Effector CD8-positive, alpha-beta T cell (primary cell): Measurements from ENCODE around the gene OXGR1.
A peak's percentile ranks its signal among the peaks of the same experiment; 100 is the strongest.
"Not testable (repeated sequence)": the region's sequence is repeated elsewhere in the genome, so short reads cannot be mapped to it uniquely, and the experiment has no call there.

Experiments used
- DNase-seq: peaks from one replicate; lab custom pipeline; 2025; lab: John Stamatoyannopoulos, UW
- total RNA-seq, 4 experiments: gene quantifications; one replicate each; lab custom pipeline; 2026; lab: John Stamatoyannopoulos, UW

The OXGR1 gene
- 0 reads per million in 4 experiments for total RNA-seq

DNA sequence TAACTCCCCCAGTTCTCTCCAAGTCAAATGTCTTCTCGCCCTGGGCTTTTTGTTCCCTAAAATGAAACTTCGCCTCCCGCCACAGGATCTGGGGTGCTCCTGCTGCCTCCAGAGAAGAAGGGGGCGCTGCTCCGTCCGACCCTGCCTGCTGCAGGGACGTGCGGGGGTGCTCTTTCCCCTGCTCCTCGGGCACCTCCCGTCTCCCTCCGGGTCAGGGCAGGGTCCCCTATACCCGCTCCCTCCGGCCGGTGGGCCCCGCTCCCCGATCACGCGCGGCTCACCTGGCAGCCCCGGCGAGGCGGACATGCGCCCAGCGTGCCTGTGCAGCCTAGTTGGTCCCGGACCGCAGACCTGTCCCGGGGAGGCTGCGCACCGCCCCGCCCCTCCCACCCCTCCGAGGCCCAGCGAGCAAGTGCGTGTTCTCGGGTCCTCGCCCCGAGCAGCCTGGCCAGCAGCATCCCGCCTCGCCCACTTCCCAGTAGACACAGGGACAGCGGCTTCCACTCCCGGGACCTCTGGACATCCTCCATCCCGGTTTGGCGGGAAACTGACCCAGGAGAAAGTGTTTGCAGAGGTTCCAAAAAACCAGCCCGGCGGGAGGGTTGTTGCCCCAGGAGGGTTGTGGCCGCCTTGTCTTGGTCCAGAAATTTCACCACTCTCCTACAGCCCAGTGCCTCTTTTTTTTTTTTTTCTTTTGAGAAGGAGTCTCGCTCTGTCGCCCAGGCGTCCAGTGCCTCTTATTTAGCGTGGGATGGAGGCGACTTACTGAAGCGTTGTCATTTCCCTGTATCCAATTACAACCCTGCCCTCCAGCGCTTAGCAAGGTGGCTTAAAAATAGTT is at the start of gene OXGR1:
Gene OXGR1 (minus strand): TSS at position 460 of the 841 bp plus-strand sequence. CDS start 6,717 bp downstream, outside the sequence.
- no peak for DNase-seq

DNA sequence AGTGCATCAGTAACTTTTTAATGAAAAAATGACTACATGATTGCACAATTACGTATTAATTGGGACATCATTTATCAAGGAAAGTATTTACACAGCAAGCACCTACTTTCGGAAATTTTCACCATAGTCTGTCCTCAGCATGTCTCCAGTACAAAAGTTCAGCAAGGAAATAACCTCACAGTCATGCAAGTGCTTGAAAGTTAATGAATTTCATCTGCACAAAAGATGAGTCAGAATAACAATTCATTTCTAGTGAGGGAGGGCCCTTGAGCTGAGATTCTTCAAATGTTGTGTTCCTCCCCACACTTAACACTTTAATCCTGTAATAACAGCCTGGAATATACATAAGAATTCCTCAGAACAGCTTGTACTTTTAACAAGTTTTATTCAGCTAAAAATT is 49.0 kb upstream of the OXGR1 start:
- no peak for DNase-seq

- no peak for DNase-seq
Observed at GRCh38 chr13:97030705-97031452, 36.6 kb upstream of the OXGR1 start.

DNA sequence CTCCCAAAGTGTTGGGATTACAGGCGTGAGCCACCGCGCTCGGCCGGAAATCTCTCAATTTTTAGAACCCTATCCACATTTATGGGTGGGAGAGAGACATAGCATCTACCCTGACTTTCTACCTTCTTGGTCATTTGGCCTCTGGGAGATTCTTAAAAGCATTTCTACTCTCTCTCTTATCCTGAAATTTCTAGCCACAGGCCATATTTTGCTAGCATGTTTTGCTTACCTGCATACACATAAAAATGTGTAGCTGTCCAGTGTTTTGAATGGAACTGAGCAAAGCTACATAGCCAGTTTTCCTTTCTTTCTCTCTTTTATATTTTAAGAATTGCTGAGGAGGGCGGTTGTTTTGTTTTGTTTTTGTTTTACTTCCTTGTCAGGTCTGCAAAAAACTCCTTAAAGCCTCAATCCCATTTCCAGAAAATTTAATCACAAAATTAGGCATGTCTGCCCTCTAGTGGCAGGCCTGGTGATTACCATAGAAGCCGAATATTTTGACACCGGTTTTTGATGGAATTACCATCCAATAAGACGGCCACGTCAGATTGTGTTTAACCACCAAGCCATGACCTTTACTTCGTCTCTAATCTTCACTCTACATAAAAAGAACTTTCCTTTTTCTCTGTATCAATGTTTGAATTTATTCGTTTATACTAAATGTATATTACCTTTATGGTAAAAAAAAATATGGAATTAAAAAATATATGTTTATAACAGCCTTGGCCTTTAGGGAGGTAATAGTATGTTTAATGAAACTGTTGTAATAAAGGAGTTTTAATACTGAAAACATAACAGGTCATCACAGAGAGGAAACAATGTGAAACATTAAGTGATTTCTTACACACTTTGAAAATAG is 34.4 kb upstream of the OXGR1 start:
- DNase-seq, result peak; percentile 1

GRCh38 chr13:97027162-97027554 is 32.9 kb upstream of the OXGR1 start:
- DNase-seq, result no peak

- no peak for DNase-seq
Observed at GRCh38 chr13:97026531-97027161, 32.4 kb upstream of the OXGR1 start.

GRCh38 chr13:97023812-97024211 is 29.5 kb upstream of the OXGR1 start:
- not testable (repeated sequence) for DNase-seq

DNA sequence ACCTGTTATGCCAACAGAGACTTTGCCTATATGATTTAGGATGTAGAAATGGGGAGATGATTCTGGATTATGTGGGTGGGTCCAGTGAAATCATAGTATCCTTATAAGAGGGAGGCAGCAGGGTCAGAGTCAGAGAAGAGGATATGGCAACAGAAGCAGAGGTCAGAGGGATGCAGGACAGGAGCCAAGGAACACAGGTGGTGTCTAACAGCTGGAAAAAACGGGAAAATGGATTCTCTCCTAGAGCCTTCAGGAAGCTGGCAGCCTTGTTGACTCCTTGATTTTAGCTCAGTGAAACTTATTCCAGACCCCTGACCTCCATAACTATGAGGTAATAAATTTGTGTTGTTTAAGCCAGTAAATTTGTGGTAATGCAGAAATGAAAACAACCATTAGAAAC is 28.8 kb upstream of the OXGR1 start:
- no peak for DNase-seq

DNA sequence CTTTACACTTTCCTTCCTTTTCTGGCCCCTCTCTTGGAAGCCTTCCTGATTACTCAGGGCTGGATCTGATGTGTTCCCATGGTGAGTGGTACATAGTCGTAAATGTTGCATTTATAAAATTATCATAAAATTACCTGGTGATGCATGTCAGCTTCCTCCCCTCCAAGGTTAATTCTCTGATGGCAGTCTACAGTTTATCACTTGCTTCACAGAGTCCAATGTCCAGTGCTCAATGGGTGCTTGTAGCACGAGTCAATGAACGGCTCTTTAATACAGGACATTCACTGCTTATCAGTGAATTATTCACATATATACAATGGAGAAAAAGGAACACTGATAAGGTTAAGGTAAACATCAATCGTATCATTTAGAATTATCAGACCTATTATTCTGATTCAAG is 27.0 kb upstream of the OXGR1 start:
- DNase-seq, result no peak

DNA sequence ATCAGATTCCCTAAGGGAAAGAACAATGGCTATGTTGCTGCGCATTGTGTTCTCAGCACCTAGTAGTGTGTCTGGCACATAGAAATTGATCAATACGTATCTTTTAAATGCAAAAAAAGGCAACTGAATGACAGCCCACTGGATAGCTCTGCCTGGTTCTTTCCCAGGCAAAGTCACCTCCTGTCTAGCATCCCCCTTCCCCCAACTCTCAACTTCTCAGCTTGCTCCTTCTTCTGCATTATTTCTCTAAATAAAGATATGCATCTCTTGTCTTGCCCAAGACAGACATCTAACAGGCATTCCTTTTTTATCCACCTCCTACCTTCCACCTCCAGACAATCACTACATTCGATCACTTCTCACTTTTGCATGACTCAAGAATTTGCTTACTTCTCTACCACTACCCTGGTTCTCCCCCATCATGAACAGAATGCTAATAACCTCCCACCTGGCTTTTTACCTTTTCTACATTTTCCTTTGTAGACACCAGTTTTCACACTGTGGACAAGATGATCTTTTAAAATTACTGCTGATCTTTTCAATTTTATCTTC is 26.5 kb upstream of the OXGR1 start:
- no peak for DNase-seq

DNA sequence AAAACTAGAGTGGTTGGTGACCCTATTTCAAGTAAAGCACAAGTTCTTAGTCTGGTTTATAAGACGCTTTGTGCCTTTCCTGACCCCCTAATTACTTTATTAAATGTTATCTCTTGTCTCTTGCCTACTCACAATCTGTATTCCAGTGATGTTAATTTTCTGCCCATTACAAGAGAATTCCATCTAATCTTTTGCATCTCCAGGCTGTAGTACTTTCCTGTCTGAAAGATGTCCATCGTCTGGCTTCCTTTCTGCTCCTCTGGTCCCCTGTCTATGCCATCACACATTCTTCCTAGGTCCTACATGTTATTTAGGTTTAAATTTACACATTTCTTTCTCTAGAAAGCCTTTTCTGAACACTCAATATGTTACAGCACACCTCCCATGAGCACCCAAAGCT is 25.9 kb upstream of the OXGR1 start:
- no peak for DNase-seq

GRCh38 chr13:97019236-97019635 is 25.0 kb upstream of the OXGR1 start:
- no peak for DNase-seq

DNA sequence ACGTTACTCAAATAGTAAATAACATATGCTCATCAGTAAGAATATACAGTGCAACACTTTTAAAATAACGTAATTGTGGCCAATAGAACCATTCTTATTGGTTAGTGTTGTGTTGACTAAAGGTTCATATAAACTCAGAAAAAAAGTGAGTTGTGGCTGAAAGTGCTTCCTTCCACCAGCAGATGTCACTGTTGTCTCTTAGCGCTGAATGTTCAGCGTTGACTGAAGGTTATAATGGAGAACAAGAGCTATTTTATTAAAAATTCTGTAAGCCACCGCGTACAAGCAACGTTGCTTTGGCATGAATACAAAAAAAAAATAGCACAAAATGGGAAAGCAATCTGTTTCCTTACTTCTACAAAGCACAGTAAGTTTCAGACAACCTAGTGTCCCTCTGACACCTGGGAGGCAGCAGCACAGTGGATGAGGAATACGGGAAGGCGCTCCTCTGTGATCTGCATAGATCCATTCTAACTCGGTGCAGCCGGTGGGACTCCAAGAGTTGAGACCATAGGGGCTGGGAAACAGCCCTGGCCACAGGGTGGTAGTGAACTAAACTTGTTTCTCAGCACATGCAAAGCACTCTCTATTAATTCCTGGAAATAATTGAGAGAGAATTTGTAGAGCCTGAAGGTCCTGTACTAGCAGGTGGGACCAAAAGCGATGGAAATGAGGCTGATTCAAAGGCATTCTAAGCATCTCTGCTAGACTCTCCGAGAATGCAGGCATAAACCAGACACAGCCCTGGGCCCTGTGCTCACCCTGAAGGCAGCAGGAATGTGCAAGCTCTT is 23.9 kb upstream of the OXGR1 start:
- no peak for DNase-seq

DNA sequence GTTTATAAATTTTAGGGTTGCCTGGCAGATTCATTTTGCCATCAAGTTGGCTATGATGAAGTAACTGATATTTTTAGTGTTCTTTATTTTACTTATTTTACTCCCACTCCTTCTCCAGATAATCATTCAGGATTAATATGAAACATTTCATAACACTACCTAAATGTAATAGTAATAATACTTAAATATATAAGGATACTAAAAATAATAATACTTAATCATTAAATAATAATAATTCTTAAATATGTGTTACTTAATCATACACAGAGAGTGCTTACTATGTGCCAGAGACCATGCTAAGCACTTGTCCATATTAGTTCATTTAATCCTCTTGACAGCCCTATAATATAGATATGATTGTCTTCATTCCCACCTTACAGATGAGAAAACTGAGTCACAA is 23.0 kb upstream of the OXGR1 start:
- no peak for DNase-seq

- DNase-seq, result no peak
Observed at GRCh38 chr13:97015661-97016350, 21.5 kb upstream of the OXGR1 start.

DNA sequence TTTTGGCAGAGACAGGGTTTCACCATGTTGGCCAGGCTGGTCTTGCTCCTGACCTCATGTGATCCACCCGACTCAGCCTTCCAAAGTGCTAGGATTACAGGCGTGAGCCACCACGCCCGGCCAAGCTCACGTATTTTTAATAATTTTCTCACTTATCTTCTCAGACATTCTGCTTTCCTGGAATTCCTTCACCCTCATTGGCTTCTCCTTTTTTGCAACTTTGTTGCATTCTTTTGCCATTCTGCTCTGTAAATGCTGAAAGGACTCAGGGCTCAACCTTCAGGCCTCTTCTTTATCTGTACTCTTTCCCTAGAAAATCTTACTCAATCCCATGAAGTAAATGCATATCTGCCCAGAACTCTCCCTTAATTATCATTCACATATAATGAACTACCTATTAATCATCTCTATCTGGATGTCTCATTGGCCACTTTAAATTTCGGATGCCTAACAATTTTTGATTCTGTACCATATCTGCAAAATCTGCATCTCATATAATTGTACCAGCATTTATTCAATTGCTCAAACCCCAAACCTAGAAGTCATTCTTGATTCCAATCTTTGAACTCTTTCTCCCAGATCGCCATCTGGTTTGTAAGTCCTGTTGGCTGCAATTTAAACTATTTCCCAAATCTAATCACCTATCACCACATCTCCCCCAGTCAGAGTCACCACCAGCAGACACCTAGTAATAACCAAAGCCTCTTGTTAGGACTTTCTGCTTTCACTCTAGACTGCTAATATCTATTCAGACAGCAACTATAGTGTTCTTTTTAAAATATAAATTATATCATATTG is 18.2 kb upstream of the OXGR1 start:
- no peak for DNase-seq

DNA sequence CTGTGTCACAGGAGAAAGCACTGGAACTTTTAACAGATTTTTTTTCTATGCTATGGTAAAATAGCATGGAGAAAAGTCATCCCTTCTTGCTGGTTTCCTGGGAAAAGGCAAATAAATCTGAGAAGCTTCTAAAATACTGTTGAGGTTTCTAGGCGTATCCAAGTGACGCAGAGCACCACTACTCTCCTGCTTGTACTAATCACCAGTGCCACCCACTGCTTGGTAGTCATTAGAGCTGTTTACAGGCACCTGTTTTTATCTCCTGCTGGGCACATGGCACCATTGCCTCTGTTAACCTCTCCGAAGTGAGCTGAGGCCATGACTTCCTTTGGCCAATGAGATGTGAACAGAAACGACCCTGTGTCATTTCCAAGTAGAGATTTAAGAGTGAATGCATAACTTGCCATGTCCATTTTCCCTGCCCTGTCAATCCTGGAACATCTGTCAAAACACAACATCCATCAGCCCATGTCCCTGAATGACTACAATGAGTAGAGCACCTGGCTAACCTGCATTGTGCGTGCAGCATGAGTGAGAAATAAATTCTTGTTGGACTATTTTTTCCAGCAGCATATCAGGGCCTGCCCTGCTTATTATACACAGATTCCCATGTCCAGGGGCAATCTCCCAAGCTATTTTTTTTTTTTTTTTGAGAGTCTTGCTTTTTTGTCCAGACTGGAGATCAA is 17.3 kb upstream of the OXGR1 start:
- DNase-seq, result no peak

GRCh38 chr13:97008643-97009042 is 14.4 kb upstream of the OXGR1 start:
- DNase-seq, result no peak
